ENCODE data around the gene CKAP2L.

The CKAP2L gene

GRCh38 chr2:112764071-112765044 is at the start of gene CKAP2L:
Gene CKAP2L (minus strand): TSS chr2:112764609. CDS start chr2:112764598, 11 bp downstream.
- DNase-seq = peak; percentile 80

- DNase-seq = no peak
These were observed 49.0 kb upstream of the CKAP2L start for GRCh38 chr2:112813280-112813966.

- DNase-seq = no peak
These were observed 48.2 kb upstream of the CKAP2L start for GRCh38 chr2:112812318-112813267.

- DNase-seq = no peak
These were observed 47.5 kb upstream of the CKAP2L start for GRCh38 chr2:112811841-112812306.

- DNase-seq = no peak
These were observed 46.9 kb upstream of the CKAP2L start for GRCh38 chr2:112811276-112811831.

- DNase-seq = no peak
These were observed 44.7 kb upstream of the CKAP2L start for GRCh38 chr2:112809112-112809511.

- no peak for DNase-seq
These were observed 42.9 kb upstream of the CKAP2L start for GRCh38 chr2:112807233-112807807.

- DNase-seq = no peak
These were observed 41.1 kb upstream of the CKAP2L start for GRCh38 chr2:112805542-112805941.

GRCh38 chr2:112803691-112804521 is 39.5 kb upstream of the CKAP2L start:
- DNase-seq = no peak

- no peak for DNase-seq
These were observed 36.6 kb upstream of the CKAP2L start for GRCh38 chr2:112800881-112801583.

GRCh38 chr2:112798979-112799975 is 34.9 kb upstream of the CKAP2L start:
- no peak for DNase-seq

- DNase-seq = no peak
These were observed 32.1 kb upstream of the CKAP2L start for GRCh38 chr2:112796486-112796885.

- no peak for DNase-seq
These were observed 31.4 kb upstream of the CKAP2L start for GRCh38 chr2:112795774-112796173.

- DNase-seq = no peak
These were observed 30.4 kb upstream of the CKAP2L start for GRCh38 chr2:112794841-112795240.

- DNase-seq = no peak
These were observed 29.8 kb upstream of the CKAP2L start for GRCh38 chr2:112794131-112794733.

- no peak for DNase-seq
These were observed 29.1 kb upstream of the CKAP2L start for GRCh38 chr2:112793449-112793978.

- no peak for DNase-seq
These were observed 28.0 kb upstream of the CKAP2L start for GRCh38 chr2:112792419-112792818.

GRCh38 chr2:112791693-112792230 is 27.4 kb upstream of the CKAP2L start:
- DNase-seq = no peak
